Esophagus muscularis mucosa (tissue), 4 donors: ENCODE results near the gene PTPRJ.

Experiments used
- EP300 ChIP-seq: sonication (generic); formaldehyde crosslinking; IDR thresholded peaks from one replicate; pipeline ENCODE4 v1.6.1; 2017; ENCODE audit warnings: antibody characterized with exemption
- POLR2AphosphoS5 ChIP-seq, 2 donors: sonication (generic); formaldehyde crosslinking; IDR thresholded peaks; one replicate each; pipeline ENCODE4 v1.6.1; 2017; ENCODE audit warnings: antibody characterized with exemption in 2 of 2
- TF ChIP-seq, protein P1 (sequence below), 3 experiments: fragments of 200-600 bp in 2 of 3; fragments of 450-650 bp in 1 of 3; sonication (generic) in 2 of 3; IDR thresholded peaks; one replicate each; pipeline ENCODE4 v1.5.1; 2017 to 2019; ENCODE audit warnings: antibody characterized with exemption in 3 of 3, mild to moderate bottlenecking in 2 of 3, moderate library complexity in 1 of 3

DNA sequence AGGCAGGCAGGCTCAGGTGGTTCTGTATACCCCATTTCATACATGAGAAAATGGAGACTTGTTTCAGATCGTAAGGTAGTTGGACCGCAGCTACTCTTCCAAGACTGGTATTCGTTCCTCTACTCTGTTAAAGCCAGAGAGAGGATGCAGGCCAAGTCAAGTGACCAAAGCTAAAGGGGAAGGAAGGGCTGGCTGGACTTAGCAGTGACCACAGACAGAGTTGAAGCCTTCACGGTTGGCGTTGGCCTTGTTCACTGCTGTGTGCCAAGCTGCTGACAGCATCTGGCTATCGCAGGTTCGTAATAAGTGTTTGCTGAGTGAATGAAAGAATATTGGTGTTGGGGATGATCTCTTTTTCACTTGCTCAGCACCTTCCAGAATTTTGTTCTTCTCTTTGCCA lies 64.2 kb downstream of the PTPRJ start:
- TF ChIP-seq, protein P1, sequence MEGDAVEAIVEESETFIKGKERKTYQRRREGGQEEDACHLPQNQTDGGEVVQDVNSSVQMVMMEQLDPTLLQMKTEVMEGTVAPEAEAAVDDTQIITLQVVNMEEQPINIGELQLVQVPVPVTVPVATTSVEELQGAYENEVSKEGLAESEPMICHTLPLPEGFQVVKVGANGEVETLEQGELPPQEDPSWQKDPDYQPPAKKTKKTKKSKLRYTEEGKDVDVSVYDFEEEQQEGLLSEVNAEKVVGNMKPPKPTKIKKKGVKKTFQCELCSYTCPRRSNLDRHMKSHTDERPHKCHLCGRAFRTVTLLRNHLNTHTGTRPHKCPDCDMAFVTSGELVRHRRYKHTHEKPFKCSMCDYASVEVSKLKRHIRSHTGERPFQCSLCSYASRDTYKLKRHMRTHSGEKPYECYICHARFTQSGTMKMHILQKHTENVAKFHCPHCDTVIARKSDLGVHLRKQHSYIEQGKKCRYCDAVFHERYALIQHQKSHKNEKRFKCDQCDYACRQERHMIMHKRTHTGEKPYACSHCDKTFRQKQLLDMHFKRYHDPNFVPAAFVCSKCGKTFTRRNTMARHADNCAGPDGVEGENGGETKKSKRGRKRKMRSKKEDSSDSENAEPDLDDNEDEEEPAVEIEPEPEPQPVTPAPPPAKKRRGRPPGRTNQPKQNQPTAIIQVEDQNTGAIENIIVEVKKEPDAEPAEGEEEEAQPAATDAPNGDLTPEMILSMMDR (IDR thresholded peaks at IDR 0.05) = no peak
- TF ChIP-seq EP300 = no peak
- no peak for TF ChIP-seq POLR2AphosphoS5 (IDR thresholded peaks at IDR 0.05)
